HL-60 (cell line): ENCODE measurements around the gene MYH14.

Source experiments
- POLR2AphosphoS5 ChIP-seq: IDR thresholded peaks from 2 replicates; pipeline ENCODE4 v1.6.1; 2012; ENCODE audit warnings: low read depth
- SPI1 ChIP-seq: IDR thresholded peaks from 2 replicates; pipeline ENCODE4 v1.6.1; 2012; ENCODE audit warnings: low read depth, mild to moderate bottlenecking, borderline replicate concordance
- TF ChIP-seq, protein P1 (sequence below): IDR thresholded peaks from one replicate; pipeline ENCODE4 v1.5.1; 2011; ENCODE audit warnings: low read length, control low read depth, inconsistent platforms; ENCODE audit not compliant: insufficient read depth

DNA sequence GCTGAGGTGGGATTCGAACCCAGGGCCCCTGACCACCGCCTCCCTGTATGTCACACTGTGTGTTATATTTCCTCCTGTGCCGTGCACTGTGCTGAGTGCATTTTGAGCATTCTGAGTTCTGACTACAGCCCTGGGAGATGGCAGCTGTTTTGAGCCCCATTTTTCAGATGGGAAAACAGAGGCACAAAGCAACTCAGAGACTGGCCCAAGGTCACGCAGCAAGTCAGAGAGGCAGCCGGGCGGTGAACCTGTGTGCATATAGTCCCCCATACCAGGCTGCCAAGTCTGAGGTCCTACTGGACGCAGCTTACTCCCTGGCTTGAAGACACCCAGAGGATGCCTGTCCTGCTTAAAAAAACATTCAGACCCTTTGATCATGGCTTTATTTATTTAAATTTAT is 17.7 kb downstream of the MYH14 start:
- TF ChIP-seq, protein P1, sequence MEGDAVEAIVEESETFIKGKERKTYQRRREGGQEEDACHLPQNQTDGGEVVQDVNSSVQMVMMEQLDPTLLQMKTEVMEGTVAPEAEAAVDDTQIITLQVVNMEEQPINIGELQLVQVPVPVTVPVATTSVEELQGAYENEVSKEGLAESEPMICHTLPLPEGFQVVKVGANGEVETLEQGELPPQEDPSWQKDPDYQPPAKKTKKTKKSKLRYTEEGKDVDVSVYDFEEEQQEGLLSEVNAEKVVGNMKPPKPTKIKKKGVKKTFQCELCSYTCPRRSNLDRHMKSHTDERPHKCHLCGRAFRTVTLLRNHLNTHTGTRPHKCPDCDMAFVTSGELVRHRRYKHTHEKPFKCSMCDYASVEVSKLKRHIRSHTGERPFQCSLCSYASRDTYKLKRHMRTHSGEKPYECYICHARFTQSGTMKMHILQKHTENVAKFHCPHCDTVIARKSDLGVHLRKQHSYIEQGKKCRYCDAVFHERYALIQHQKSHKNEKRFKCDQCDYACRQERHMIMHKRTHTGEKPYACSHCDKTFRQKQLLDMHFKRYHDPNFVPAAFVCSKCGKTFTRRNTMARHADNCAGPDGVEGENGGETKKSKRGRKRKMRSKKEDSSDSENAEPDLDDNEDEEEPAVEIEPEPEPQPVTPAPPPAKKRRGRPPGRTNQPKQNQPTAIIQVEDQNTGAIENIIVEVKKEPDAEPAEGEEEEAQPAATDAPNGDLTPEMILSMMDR = no peak
- TF ChIP-seq POLR2AphosphoS5 (no peak), SPI1 (no peak)
